ENCODE measurements around the gene DCDC1. TPM values are rescaled to one million over a fixed set of nuclear protein-coding genes. Genes with fewer than 3 reads are reported as not detected.

DCDC1 gene
- total RNA-seq, 6 experiments from 2014 or later, result not detected

DNA sequence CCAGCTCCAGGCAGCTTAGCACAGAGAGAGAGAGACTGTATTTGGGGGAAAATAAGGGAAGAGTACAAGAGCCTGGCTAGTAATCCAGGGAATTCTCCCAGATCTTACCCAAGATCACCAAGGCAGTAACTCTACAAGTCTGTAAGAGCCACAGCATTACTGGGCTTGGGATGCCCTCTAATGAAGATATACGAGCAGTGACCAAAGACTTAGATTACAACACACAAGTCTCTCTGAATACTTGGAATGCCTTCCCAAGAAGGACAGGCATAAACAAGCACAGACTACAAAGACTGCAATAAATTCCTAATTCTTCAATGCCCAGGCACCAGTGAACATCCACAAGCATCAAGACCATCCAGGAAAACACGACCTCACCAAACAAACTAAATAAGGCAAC, 17.8 kb upstream of the DCDC1 start:
- Mint-ChIP-seq H3K4me1 (ENCODE audit: low read depth) (peaks cover 7% of the 10 kb centered on the region; the same call in 1 of the 2 replicates), H3K4me3 (no peak overlapping the region), H3K36me3 (ENCODE audit: low read depth) (peaks cover 13% of the 10 kb centered on the region), H3K27me3 (ENCODE audit: insufficient read depth) (peaks cover 2% of the 10 kb centered on the region; the same call in 1 of the 2 replicates), H3K9me3 (no peaks in the 10 kb centered on the region), H3K27ac (no peak overlapping the region)
- DNase-seq, result peak; percentile 19
- TF ChIP-seq, protein P1, sequence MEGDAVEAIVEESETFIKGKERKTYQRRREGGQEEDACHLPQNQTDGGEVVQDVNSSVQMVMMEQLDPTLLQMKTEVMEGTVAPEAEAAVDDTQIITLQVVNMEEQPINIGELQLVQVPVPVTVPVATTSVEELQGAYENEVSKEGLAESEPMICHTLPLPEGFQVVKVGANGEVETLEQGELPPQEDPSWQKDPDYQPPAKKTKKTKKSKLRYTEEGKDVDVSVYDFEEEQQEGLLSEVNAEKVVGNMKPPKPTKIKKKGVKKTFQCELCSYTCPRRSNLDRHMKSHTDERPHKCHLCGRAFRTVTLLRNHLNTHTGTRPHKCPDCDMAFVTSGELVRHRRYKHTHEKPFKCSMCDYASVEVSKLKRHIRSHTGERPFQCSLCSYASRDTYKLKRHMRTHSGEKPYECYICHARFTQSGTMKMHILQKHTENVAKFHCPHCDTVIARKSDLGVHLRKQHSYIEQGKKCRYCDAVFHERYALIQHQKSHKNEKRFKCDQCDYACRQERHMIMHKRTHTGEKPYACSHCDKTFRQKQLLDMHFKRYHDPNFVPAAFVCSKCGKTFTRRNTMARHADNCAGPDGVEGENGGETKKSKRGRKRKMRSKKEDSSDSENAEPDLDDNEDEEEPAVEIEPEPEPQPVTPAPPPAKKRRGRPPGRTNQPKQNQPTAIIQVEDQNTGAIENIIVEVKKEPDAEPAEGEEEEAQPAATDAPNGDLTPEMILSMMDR (IDR thresholded peaks at IDR 0.05), result no peak

- no peak overlapping the region for H3K4me3 Mint-ChIP-seq
- peaks cover 2% of the 10 kb centered on the region; the same call in 1 of the 2 replicates for H3K27me3 Mint-ChIP-seq (ENCODE audit: insufficient read depth)
- no peak overlapping the region for H3K27ac Mint-ChIP-seq
These were observed 13.6 kb upstream of the DCDC1 start for GRCh38 chr11:31383116-31383515.

GRCh38 chr11:31375879-31376278, 6.3 kb upstream of the DCDC1 start:
- DNase-seq, result no peak
- no peaks in the 10 kb centered on the region for H3K27me3 Mint-ChIP-seq (ENCODE audit: insufficient read depth)
- no peaks in the 10 kb centered on the region for H3K36me3 Mint-ChIP-seq (ENCODE audit: low read depth)
- peaks cover 7% of the 10 kb centered on the region for H3K4me1 Mint-ChIP-seq (ENCODE audit: low read depth)
- no peaks in the 10 kb centered on the region for H3K9me3 Mint-ChIP-seq
- TF ChIP-seq, protein P1 (IDR thresholded peaks at IDR 0.05), result no peak
- H3K27ac Mint-ChIP-seq, result no peak overlapping the region
- no peak overlapping the region for H3K4me3 Mint-ChIP-seq

More at GRCh38 chr11:31383116-31383515, 13.6 kb upstream of the DCDC1 start:
- Mint-ChIP-seq H3K4me1 (ENCODE audit: low read depth) (peaks cover 7% of the 10 kb centered on the region; the same call in 1 of the 2 replicates), H3K36me3 (ENCODE audit: low read depth) (peaks cover 13% of the 10 kb centered on the region), H3K9me3 (no peaks in the 10 kb centered on the region)
- DNase-seq, result no peak
- TF ChIP-seq, protein P1 (IDR thresholded peaks at IDR 0.05), result no peak

GRCh38 chr11:31366795-31367194, 2.7 kb downstream of the DCDC1 start:
- Mint-ChIP-seq H3K9me3 (no peaks in the 10 kb centered on the region), H3K36me3 (ENCODE audit: low read depth) (no peaks in the 10 kb centered on the region), H3K27ac (no peak overlapping the region), H3K4me1 (ENCODE audit: low read depth) (peaks cover 22% of the 10 kb centered on the region), H3K4me3 (no peak overlapping the region), H3K27me3 (ENCODE audit: insufficient read depth) (peaks cover 3% of the 10 kb centered on the region; the same call in 1 of the 2 replicates)
- no peak for DNase-seq
- TF ChIP-seq, protein P1 (IDR thresholded peaks at IDR 0.05), result no peak

- H3K27ac Mint-ChIP-seq, result no peak overlapping the region
- no peaks in the 10 kb centered on the region for H3K4me1 Mint-ChIP-seq (ENCODE audit: low read depth)
- H3K9me3 Mint-ChIP-seq, result no peaks in the 10 kb centered on the region
- peaks cover 5% of the 10 kb centered on the region for H3K27me3 Mint-ChIP-seq (ENCODE audit: insufficient read depth)
- no peak for DNase-seq
- no peak overlapping the region for H3K4me3 Mint-ChIP-seq
- no peaks in the 10 kb centered on the region for H3K36me3 Mint-ChIP-seq (ENCODE audit: low read depth)
- TF ChIP-seq, protein P1 (IDR thresholded peaks at IDR 0.05), result no peak
These were observed 7.8 kb downstream of the DCDC1 start for GRCh38 chr11:31361743-31362142.

DNA sequence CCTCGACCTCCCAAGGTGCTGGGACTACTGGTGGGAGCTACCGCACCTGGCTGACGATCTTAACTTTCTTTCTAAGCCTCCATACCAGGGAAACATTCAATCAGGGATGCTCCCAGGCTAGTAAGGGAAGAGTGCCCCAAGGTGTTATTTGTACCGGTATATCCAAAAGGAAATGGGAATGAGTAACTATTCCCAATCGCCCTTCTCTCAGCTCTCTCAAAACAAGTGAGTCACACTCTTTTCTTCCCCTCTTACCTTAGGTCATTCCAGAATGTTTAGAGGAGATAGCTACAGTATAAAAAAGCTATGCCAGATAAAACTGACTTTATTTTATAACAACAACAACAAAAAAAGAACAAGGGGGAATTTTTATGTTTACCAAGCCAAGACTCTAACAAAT, 13.7 kb downstream of the DCDC1 start:
- no peaks in the 10 kb centered on the region for H3K4me1 Mint-ChIP-seq (ENCODE audit: low read depth)
- no peak overlapping the region for H3K27ac Mint-ChIP-seq
- no peaks in the 10 kb centered on the region for H3K36me3 Mint-ChIP-seq (ENCODE audit: low read depth)
- no peaks in the 10 kb centered on the region for H3K9me3 Mint-ChIP-seq
- H3K4me3 Mint-ChIP-seq, result no peak overlapping the region
- TF ChIP-seq, protein P1 (IDR thresholded peaks at IDR 0.05), result no peak
- DNase-seq, result no peak
- H3K27me3 Mint-ChIP-seq (ENCODE audit: insufficient read depth), result peaks cover 7% of the 10 kb centered on the region
